ENCODE results near the gene PEX6. TPM values are rescaled to one million over a fixed set of nuclear protein-coding genes. Genes with fewer than 3 reads are reported as not detected.

PEX6 gene
- total and polyA plus RNA-seq, 2 experiments from 2014 or later = 6.5 to 25.1 TPM

DNA sequence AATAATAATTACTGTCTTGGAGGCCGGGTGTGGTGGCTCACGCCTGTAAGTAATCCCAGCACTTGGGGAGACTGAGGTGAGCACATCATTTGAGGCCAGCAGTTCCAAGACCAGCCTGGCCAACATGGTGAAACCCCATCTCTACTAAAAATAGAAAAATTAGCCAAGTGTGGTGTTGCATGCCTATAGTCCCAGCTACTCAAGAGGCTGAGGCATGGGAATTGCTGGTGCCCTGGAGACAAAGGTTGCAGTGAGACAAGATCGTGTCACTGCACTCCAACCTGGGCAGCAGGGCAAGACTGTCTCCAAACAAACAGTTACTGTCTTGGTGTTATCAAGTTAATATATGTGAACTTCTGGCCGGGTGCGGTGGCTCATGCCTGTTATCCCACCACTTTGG, 47.4 kb upstream of the PEX6 start (continued):
- TF ChIP-seq, protein P1, sequence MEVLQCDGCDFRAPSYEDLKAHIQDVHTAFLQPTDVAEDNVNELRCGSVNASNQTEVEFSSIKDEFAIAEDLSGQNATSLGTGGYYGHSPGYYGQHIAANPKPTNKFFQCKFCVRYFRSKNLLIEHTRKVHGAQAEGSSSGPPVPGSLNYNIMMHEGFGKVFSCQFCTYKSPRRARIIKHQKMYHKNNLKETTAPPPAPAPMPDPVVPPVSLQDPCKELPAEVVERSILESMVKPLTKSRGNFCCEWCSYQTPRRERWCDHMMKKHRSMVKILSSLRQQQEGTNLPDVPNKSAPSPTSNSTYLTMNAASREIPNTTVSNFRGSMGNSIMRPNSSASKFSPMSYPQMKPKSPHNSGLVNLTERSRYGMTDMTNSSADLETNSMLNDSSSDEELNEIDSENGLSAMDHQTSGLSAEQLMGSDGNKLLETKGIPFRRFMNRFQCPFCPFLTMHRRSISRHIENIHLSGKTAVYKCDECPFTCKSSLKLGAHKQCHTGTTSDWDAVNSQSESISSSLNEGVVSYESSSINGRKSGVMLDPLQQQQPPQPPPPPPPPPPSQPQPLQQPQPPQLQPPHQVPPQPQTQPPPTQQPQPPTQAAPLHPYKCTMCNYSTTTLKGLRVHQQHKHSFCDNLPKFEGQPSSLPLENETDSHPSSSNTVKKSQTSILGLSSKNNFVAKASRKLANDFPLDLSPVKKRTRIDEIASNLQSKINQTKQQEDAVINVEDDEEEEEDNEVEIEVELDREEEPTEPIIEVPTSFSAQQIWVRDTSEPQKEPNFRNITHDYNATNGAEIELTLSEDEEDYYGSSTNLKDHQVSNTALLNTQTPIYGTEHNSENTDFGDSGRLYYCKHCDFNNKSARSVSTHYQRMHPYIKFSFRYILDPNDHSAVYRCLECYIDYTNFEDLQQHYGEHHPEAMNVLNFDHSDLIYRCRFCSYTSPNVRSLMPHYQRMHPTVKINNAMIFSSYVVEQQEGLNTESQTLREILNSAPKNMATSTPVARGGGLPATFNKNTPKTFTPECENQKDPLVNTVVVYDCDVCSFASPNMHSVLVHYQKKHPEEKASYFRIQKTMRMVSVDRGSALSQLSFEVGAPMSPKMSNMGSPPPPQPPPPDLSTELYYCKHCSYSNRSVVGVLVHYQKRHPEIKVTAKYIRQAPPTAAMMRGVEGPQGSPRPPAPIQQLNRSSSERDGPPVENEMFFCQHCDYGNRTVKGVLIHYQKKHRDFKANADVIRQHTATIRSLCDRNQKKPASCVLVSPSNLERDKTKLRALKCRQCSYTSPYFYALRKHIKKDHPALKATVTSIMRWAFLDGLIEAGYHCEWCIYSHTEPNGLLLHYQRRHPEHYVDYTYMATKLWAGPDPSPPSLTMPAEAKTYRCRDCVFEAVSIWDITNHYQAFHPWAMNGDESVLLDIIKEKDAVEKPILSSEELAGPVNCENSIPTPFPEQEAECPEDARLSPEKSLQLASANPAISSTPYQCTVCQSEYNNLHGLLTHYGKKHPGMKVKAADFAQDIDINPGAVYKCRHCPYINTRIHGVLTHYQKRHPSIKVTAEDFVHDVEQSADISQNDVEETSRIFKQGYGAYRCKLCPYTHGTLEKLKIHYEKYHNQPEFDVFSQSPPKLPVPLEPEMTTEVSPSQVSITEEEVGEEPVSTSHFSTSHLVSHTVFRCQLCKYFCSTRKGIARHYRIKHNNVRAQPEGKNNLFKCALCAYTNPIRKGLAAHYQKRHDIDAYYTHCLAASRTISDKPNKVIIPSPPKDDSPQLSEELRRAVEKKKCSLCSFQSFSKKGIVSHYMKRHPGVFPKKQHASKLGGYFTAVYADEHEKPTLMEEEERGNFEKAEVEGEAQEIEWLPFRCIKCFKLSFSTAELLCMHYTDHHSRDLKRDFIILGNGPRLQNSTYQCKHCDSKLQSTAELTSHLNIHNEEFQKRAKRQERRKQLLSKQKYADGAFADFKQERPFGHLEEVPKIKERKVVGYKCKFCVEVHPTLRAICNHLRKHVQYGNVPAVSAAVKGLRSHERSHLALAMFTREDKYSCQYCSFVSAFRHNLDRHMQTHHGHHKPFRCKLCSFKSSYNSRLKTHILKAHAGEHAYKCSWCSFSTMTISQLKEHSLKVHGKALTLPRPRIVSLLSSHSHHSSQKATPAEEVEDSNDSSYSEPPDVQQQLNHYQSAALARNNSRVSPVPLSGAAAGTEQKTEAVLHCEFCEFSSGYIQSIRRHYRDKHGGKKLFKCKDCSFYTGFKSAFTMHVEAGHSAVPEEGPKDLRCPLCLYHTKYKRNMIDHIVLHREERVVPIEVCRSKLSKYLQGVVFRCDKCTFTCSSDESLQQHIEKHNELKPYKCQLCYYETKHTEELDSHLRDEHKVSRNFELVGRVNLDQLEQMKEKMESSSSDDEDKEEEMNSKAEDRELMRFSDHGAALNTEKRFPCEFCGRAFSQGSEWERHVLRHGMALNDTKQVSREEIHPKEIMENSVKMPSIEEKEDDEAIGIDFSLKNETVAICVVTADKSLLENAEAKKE (CRISPR knock-in tag; IDR thresholded peaks at IDR 0.05) = no peak
- TF ChIP-seq, protein P2, sequence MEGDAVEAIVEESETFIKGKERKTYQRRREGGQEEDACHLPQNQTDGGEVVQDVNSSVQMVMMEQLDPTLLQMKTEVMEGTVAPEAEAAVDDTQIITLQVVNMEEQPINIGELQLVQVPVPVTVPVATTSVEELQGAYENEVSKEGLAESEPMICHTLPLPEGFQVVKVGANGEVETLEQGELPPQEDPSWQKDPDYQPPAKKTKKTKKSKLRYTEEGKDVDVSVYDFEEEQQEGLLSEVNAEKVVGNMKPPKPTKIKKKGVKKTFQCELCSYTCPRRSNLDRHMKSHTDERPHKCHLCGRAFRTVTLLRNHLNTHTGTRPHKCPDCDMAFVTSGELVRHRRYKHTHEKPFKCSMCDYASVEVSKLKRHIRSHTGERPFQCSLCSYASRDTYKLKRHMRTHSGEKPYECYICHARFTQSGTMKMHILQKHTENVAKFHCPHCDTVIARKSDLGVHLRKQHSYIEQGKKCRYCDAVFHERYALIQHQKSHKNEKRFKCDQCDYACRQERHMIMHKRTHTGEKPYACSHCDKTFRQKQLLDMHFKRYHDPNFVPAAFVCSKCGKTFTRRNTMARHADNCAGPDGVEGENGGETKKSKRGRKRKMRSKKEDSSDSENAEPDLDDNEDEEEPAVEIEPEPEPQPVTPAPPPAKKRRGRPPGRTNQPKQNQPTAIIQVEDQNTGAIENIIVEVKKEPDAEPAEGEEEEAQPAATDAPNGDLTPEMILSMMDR (conservative IDR thresholded peaks at IDR 0.05; ENCODE audit: low read depth in 2 of 2) = no peak

DNA sequence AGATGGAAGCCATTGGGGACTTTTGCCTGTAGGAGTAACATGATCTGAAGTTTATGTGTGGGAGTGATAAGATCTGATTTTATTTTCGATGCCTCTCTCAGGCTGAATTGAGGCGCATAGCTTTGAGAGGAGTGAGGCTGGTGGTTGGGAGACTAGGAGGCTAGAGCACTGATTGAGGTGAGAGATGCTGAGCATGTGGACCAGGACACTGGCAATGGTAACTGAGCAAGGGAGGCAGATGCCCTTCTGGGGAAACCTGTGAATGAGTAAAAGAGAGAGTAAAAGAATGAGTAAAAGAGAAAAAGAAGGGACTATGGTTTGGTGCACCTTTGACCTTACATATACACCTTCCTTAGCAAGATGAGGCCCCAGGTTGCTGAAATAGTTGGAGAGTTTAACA, 45.5 kb upstream of the PEX6 start:
- no peak overlapping the region for H2AFZ ChIP-seq
- no peaks in the 10 kb centered on the region for H3K27me3 ChIP-seq (ENCODE audit: insufficient read depth)
- no peak overlapping the region for H3K27ac ChIP-seq (ENCODE audit: low read depth)
- Mint-ChIP-seq H3K27me3 (ENCODE audit: insufficient read depth, low read depth, poor library complexity) (peaks cover 6% of the 10 kb centered on the region), H3K36me3 (ENCODE audit: low read depth) (peaks cover 79% of the 10 kb centered on the region), H3K4me3 (no peak overlapping the region), H3K9me3 (no peaks in the 10 kb centered on the region; the same call in 1 of the 3 replicates), H3K27ac (peak overlapping the region; percentile 2; the same call in 1 of the 2 replicates), H3K4me1 (peaks cover 9% of the 10 kb centered on the region; the same call in 2 of the 3 replicates)
- no peak for ATAC-seq
- H3K36me3 ChIP-seq (ENCODE audit: insufficient read depth) = peaks cover 51% of the 10 kb centered on the region
- H3K79me2 ChIP-seq (replicated peaks; ENCODE audit: insufficient read depth) = peaks cover 32% of the 10 kb centered on the region
- no peak overlapping the region for H3K4me2 ChIP-seq
- H3K9me2 ChIP-seq (ENCODE audit: insufficient read depth) = no peaks in the 10 kb centered on the region
- no peak for DNase-seq (ENCODE audit: low spot score)
- no peak overlapping the region for H3K4me3 ChIP-seq
- H4K20me1 ChIP-seq (replicated peaks; ENCODE audit: insufficient read depth) = peaks cover 16% of the 10 kb centered on the region
- 0 out of 2 replicates have a peak, but pooled peaks cover 7% of the 10 kb centered on the region for H3K4me1 ChIP-seq (ENCODE audit: insufficient read depth)
- H3F3A ChIP-seq (replicated peaks; ENCODE audit: low read depth) = peaks cover 37% of the 10 kb centered on the region
- TF ChIP-seq ZNF331 (CRISPR knock-in tag; IDR thresholded peaks at IDR 0.05; ENCODE audit: low read depth) (no peak), EZH2 (IDR thresholded peaks at IDR 0.05; ENCODE audit: low read depth, unreplicated experiment) (no peak), POLR2AphosphoS5 (IDR thresholded peaks at IDR 0.05; ENCODE audit: low read depth) (no peak), CREB1 (CRISPR knock-in tag; IDR thresholded peaks at IDR 0.05; ENCODE audit: low read depth) (no peak), NANOG (IDR thresholded peaks at IDR 0.05; ENCODE audit: borderline replicate concordance) (no peak), EZH2phosphoT487 (IDR thresholded peaks at IDR 0.05; ENCODE audit: unreplicated experiment) (no peak)
- TF ChIP-seq, protein P1 (CRISPR knock-in tag; IDR thresholded peaks at IDR 0.05) = no peak

All from GM23338 (cell line).